ENCODE data around the gene CDH13. TPM values are rescaled to one million over a fixed set of nuclear protein-coding genes. Genes with fewer than 3 reads are reported as not detected.

Gene CDH13
- polyA plus RNA-seq, 2 of the 4 experiments (the other 2 are of a cell fraction), result not detected

DNA sequence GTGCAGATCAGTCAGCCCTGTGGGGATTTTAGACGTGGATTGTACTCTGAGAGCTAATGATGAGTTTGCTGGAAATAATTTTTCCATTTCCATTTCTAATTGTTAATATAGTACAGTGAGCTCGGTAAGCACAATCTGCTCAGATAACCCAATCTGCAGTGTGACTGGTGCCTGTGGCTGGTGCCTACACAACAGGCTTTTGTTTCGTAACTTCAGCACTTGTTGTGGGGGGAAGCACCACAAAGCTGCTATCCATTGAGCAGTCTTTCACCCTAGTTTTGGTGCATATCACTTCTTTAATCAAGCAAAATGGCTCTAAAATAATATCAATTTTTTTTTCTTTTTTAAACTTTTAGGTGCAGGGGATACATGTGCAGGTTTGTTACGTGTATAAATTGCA, 646.1 kb downstream of the CDH13 start:
- Histone ChIP-seq H3K4me1 (no peaks in the 10 kb centered on the region), H3K9me3 (no peaks in the 10 kb centered on the region), H3K4me3 (no peak overlapping the region), H3K27ac (no peak overlapping the region), H3K4me2 (no peak overlapping the region)
- no peak for FAIRE-seq
- WGBS (ENCODE audit: missing lambda C conversion rate), result 9% methylated on average over 4 of the region's 4 CpGs
- CTCF ChIA-PET, result interaction anchor here (1.0 kb wide), 1 partner anchor 33 kb away, joined by 3 read pairs; no protein-coding TSS in a partner anchor
- DNase-seq (ENCODE audit: low read depth in 1 of 2, low spot score in 1 of 2), result no peak
- POLR2A ChIA-PET, result no interaction called here
- TF ChIP-seq BHLHE40 (IDR thresholded peaks at IDR 0.05; ENCODE audit: low read depth, low read length), result no peak
- TF ChIP-seq HDAC2 (IDR thresholded peaks at IDR 0.05), result no peak
- TF ChIP-seq SMC3 (IDR thresholded peaks at IDR 0.05), result no peak
- ATAC-seq, result no peak

DNA sequence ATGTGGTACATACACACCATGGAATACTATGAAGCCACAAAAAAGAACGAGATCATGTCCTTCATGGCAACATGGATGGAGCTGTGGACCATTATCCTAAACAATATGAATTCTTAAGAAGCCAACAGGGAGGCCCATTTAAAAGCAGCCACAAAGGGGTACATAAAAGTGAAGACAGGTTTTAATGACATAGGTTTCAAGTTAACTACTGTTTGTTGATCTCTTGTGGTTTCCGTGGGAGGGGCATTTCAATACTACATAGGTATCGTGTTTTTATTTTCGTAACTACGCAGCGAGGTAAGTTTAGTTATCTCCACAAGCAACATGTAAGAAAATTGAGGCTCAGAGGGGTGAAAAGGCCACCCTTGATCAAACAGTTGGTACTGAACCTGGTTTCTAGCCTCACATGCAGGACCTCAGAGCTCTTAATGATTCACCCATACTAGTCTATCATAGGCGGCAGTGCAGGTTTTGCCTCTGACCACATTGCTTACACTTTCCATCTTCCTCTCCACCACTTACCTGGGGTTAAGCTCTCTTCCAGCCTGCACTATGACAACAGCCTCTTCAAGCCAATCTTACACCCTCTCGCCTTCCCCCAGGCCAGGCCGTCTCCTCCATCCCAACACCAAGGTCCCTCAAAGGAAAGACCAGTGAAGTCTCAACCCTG, 646.9 kb downstream of the CDH13 start:
- Histone ChIP-seq H3K4me3 (no peak overlapping the region), H3K9me3 (no peaks in the 10 kb centered on the region), H3K27ac (no peak overlapping the region), H3K4me2 (no peak overlapping the region), H3K4me1 (no peaks in the 10 kb centered on the region)
- POLR2A ChIA-PET, result no interaction called here
- 13% methylated on average over 9 of the region's 9 CpGs for WGBS (ENCODE audit: missing lambda C conversion rate)
- CTCF ChIA-PET, result interaction anchor here (0.6 to 1.4 kb wide), 3 partner anchors 13 to 214 kb away, joined by 3 to 4 read pairs (median 3); no protein-coding TSS in a partner anchor
- no peak for FAIRE-seq
- TF ChIP-seq ZSCAN20 (CRISPR knock-in tag; IDR thresholded peaks at IDR 0.05), result no peak
- no peak for TF ChIP-seq NFE2L2 (conservative IDR thresholded peaks at IDR 0.05; ENCODE audit: low read length)
- TF ChIP-seq, protein P1, sequence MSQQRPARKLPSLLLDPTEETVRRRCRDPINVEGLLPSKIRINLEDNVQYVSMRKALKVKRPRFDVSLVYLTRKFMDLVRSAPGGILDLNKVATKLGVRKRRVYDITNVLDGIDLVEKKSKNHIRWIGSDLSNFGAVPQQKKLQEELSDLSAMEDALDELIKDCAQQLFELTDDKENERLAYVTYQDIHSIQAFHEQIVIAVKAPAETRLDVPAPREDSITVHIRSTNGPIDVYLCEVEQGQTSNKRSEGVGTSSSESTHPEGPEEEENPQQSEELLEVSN (IDR thresholded peaks at IDR 0.05; ENCODE audit: borderline replicate concordance, low read depth), result no peak
- TF ChIP-seq, protein P2, sequence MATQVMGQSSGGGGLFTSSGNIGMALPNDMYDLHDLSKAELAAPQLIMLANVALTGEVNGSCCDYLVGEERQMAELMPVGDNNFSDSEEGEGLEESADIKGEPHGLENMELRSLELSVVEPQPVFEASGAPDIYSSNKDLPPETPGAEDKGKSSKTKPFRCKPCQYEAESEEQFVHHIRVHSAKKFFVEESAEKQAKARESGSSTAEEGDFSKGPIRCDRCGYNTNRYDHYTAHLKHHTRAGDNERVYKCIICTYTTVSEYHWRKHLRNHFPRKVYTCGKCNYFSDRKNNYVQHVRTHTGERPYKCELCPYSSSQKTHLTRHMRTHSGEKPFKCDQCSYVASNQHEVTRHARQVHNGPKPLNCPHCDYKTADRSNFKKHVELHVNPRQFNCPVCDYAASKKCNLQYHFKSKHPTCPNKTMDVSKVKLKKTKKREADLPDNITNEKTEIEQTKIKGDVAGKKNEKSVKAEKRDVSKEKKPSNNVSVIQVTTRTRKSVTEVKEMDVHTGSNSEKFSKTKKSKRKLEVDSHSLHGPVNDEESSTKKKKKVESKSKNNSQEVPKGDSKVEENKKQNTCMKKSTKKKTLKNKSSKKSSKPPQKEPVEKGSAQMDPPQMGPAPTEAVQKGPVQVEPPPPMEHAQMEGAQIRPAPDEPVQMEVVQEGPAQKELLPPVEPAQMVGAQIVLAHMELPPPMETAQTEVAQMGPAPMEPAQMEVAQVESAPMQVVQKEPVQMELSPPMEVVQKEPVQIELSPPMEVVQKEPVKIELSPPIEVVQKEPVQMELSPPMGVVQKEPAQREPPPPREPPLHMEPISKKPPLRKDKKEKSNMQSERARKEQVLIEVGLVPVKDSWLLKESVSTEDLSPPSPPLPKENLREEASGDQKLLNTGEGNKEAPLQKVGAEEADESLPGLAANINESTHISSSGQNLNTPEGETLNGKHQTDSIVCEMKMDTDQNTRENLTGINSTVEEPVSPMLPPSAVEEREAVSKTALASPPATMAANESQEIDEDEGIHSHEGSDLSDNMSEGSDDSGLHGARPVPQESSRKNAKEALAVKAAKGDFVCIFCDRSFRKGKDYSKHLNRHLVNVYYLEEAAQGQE (IDR thresholded peaks at IDR 0.05), result no peak
- no peak for TF ChIP-seq ZC3H11A (IDR thresholded peaks at IDR 0.05)
- no peak for TF ChIP-seq RCOR1 (IDR thresholded peaks at IDR 0.05; ENCODE audit: low read depth, low read length)
- TF ChIP-seq GATA3 (IDR thresholded peaks at IDR 0.05; ENCODE audit: borderline replicate concordance), result no peak
- no peak for TF ChIP-seq FOXS1 (CRISPR knock-in tag; IDR thresholded peaks at IDR 0.05)
- TF ChIP-seq TFCP2L1 (CRISPR knock-in tag; IDR thresholded peaks at IDR 0.05), result no peak
- no peak for TF ChIP-seq CEBPB (IDR thresholded peaks at IDR 0.05)
- no peak for ATAC-seq
- DNase-seq (ENCODE audit: low read depth in 1 of 2, low spot score in 1 of 2), result no peak

- no peaks in the 10 kb centered on the region for H3K9me3 ChIP-seq
- WGBS (ENCODE audit: missing lambda C conversion rate), result 28% methylated on average over 9 of the region's 9 CpGs
- CTCF ChIA-PET, result no interaction called here
- TF ChIP-seq, protein P3, sequence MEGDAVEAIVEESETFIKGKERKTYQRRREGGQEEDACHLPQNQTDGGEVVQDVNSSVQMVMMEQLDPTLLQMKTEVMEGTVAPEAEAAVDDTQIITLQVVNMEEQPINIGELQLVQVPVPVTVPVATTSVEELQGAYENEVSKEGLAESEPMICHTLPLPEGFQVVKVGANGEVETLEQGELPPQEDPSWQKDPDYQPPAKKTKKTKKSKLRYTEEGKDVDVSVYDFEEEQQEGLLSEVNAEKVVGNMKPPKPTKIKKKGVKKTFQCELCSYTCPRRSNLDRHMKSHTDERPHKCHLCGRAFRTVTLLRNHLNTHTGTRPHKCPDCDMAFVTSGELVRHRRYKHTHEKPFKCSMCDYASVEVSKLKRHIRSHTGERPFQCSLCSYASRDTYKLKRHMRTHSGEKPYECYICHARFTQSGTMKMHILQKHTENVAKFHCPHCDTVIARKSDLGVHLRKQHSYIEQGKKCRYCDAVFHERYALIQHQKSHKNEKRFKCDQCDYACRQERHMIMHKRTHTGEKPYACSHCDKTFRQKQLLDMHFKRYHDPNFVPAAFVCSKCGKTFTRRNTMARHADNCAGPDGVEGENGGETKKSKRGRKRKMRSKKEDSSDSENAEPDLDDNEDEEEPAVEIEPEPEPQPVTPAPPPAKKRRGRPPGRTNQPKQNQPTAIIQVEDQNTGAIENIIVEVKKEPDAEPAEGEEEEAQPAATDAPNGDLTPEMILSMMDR (IDR thresholded peaks at IDR 0.05), result no peak
- TF ChIP-seq SREBF2 (IDR thresholded peaks at IDR 0.05) (no peak), TFCP2L1 (CRISPR knock-in tag; IDR thresholded peaks at IDR 0.05) (no peak), ESRRA (IDR thresholded peaks at IDR 0.05; ENCODE audit: borderline replicate concordance, low read length) (no peak), EHMT2 (IDR thresholded peaks at IDR 0.05; ENCODE audit: low read depth) (no peak), BCL3 (IDR thresholded peaks at IDR 0.05) (no peak), EHF (CRISPR knock-in tag; IDR thresholded peaks at IDR 0.05) (no peak), FOXS1 (CRISPR knock-in tag; IDR thresholded peaks at IDR 0.05) (no peak), FOSB (CRISPR knock-in tag; IDR thresholded peaks at IDR 0.05) (no peak)
- TF ChIP-seq, protein P4, sequence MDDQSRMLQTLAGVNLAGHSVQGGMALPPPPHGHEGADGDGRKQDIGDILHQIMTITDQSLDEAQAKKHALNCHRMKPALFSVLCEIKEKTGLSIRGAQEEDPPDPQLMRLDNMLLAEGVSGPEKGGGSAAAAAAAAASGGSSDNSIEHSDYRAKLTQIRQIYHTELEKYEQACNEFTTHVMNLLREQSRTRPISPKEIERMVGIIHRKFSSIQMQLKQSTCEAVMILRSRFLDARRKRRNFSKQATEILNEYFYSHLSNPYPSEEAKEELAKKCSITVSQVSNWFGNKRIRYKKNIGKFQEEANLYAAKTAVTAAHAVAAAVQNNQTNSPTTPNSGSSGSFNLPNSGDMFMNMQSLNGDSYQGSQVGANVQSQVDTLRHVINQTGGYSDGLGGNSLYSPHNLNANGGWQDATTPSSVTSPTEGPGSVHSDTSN (IDR thresholded peaks at IDR 0.05), result no peak
- FAIRE-seq (no peak), ATAC-seq (no peak), DNase-seq (ENCODE audit: low read depth in 1 of 2, low spot score in 1 of 2) (no peak)
- POLR2A ChIA-PET, result no interaction called here
- H3K4me2 ChIP-seq, result no peak overlapping the region
- H3K27ac ChIP-seq, result no peak overlapping the region
- H3K4me3 ChIP-seq, result no peak overlapping the region
- H3K4me1 ChIP-seq, result no peaks in the 10 kb centered on the region
Observed at GRCh38 chr16:83279251-83279650, 652.5 kb downstream of the CDH13 start.
